HG02642 (cell line): Measurements from ENCODE around the gene KIAA1755.

Source experiments
- ATAC-seq: cut with Tn5 transposase; IDR thresholded peaks from one replicate; pipeline ENCODE4 v1.9.1; 2021; ENCODE audit warnings: mild to moderate bottlenecking; ENCODE audit not compliant: unreplicated experiment, poor library complexity

Gene KIAA1755

GRCh38 chr20:38192323-38192885 lies 68.1 kb downstream of the KIAA1755 start:
- ATAC-seq = no peak

- no peak for ATAC-seq
Measured at GRCh38 chr20:38191654-38192053, 68.9 kb downstream of the KIAA1755 start.

- no peak for ATAC-seq
Measured at GRCh38 chr20:38190936-38191371, 69.6 kb downstream of the KIAA1755 start.

GRCh38 chr20:38190166-38190565 lies 70.4 kb downstream of the KIAA1755 start:
- no peak for ATAC-seq

GRCh38 chr20:38187517-38187916 lies 73.0 kb downstream of the KIAA1755 start:
- no peak for ATAC-seq

GRCh38 chr20:38186788-38187221 lies 73.7 kb downstream of the KIAA1755 start:
- no peak for ATAC-seq

GRCh38 chr20:38184101-38184500 lies 76.4 kb downstream of the KIAA1755 start:
- no peak for ATAC-seq

GRCh38 chr20:38181971-38182370 lies 78.6 kb downstream of the KIAA1755 start:
- no peak for ATAC-seq

GRCh38 chr20:38181207-38181801 lies 79.2 kb downstream of the KIAA1755 start:
- ATAC-seq = peak; percentile 86

- ATAC-seq = no peak
Measured at GRCh38 chr20:38180781-38181180, 79.8 kb downstream of the KIAA1755 start.

- no peak for ATAC-seq
Measured at GRCh38 chr20:38179846-38180245, 80.7 kb downstream of the KIAA1755 start.

- ATAC-seq = no peak
Measured at GRCh38 chr20:38178581-38178980, 82.0 kb downstream of the KIAA1755 start.

GRCh38 chr20:38178065-38178491 lies 82.5 kb downstream of the KIAA1755 start:
- ATAC-seq = no peak

- ATAC-seq = no peak
Measured at GRCh38 chr20:38177201-38177600, 83.3 kb downstream of the KIAA1755 start.

- no peak for ATAC-seq
Measured at GRCh38 chr20:38175304-38176180, 85.0 kb downstream of the KIAA1755 start.

GRCh38 chr20:38173237-38174156 lies 87.0 kb downstream of the KIAA1755 start:
- no peak for ATAC-seq

GRCh38 chr20:38172408-38172807 lies 88.1 kb downstream of the KIAA1755 start:
- ATAC-seq = no peak

- no peak for ATAC-seq
Measured at GRCh38 chr20:38171675-38172043, 88.9 kb downstream of the KIAA1755 start.

GRCh38 chr20:38170826-38171674 lies 89.5 kb downstream of the KIAA1755 start:
- no peak for ATAC-seq
